Panc1 (cell line): Measurements from ENCODE around the gene HP. TPM values are rescaled to one million over a fixed set of nuclear protein-coding genes. Genes with fewer than 3 reads are reported as not detected.

Experiments
- ATAC-seq: fragments of 200-7000 bp; cut with Tn5 transposase; 2 replicates; pipeline ENCODE4 v1.9.1; 2020; ENCODE audit warnings: mild to moderate bottlenecking, moderate library complexity
- BruUV-seq: library from RNA; stranded (reverse); fragments of 400-500 nt; replicated peaks from 2 replicates; lab custom pipeline; 2021; lab: Mats Ljungman, UMichigan
- CTCF ChIA-PET: fragments of 300-600 bp; sonication (Branson Sonifier 250); formaldehyde crosslinking; loops from one replicate; lab custom pipeline; 2022; ENCODE audit warnings: antibody characterized with exemption; lab: Charles Lee
- POLR2A ChIA-PET: fragments of 300-600 bp; sonication (Branson Sonifier 250); formaldehyde crosslinking; loops from one replicate; lab custom pipeline; 2022; ENCODE audit warnings: antibody characterized with exemption; lab: Charles Lee
- DNase-seq: peaks from one replicate; pipeline ENCODE4 v3.0.0-alpha.2; 2010; ENCODE audit warnings: low read depth, low spot score
- H3K27ac ChIP-seq: 2 replicates; pipeline ENCODE4 v1.5.1; 2011; ENCODE audit warnings: mild to moderate bottlenecking, low read length, inconsistent platforms
- H3K27me3 ChIP-seq: fragments of 200-500 bp; sonication (Bioruptor generic); 2 replicates; pipeline ENCODE4 v1.6.0; 2014; ENCODE audit warnings: low read length, inconsistent platforms; ENCODE audit not compliant: control insufficient read depth, insufficient read depth
- H3K36me3 ChIP-seq: fragments of 200-500 bp; sonication (Bioruptor generic); 2 replicates; pipeline ENCODE4 v1.5.1; 2014; ENCODE audit warnings: inconsistent platforms, mild to moderate bottlenecking, low read length, moderate library complexity; ENCODE audit not compliant: control insufficient read depth, insufficient read depth
- H3K4me1 ChIP-seq: 2 replicates; pipeline ENCODE4 v1.5.1; 2011; ENCODE audit warnings: inconsistent platforms, mild to moderate bottlenecking, low read length, moderate library complexity; ENCODE audit not compliant: control insufficient read depth, insufficient read depth
- H3K4me3 ChIP-seq, 2 experiments: 2 replicates each; pipeline ENCODE4 v1.5.1; 2011 to 2012; ENCODE audit warnings: low read depth in 2 of 2, low read length in 2 of 2, mild to moderate bottlenecking in 2 of 2, inconsistent platforms in 1 of 2, moderate library complexity in 1 of 2
- H3K9me3 ChIP-seq: fragments of 200-500 bp; sonication (Bioruptor generic); 2 replicates; pipeline ENCODE4 v1.5.1; 2014; ENCODE audit warnings: low read depth, mild to moderate bottlenecking, inconsistent platforms, low read length, moderate library complexity; ENCODE audit not compliant: control insufficient read depth, insufficient read depth
- CTCF ChIP-seq: fragments of 450-650 bp; IDR thresholded peaks from 2 replicates; pipeline ENCODE4 v1.5.1; 2017; ENCODE audit warnings: mild to moderate bottlenecking
- POLR2AphosphoS5 ChIP-seq: IDR thresholded peaks from 2 replicates; pipeline ENCODE4 v1.6.1; 2012; ENCODE audit warnings: mild to moderate bottlenecking, low read depth, low read length, moderate library complexity
- REST ChIP-seq, 2 experiments: IDR thresholded peaks; 2 replicates each; pipeline ENCODE4 v1.6.1; 2011 to 2012; ENCODE audit warnings: low read depth in 2 of 2, control low read depth in 1 of 2, low read length in 1 of 2, mild to moderate bottlenecking in 1 of 2, moderate library complexity in 1 of 2; ENCODE audit not compliant: insufficient read depth in 1 of 2
- SIN3A ChIP-seq: IDR thresholded peaks from 2 replicates; pipeline ENCODE4 v1.6.1; 2012; ENCODE audit warnings: low read depth, mild to moderate bottlenecking, low read length, moderate library complexity, borderline replicate concordance; ENCODE audit not compliant: insufficient read depth
- TCF7L2 ChIP-seq: IDR thresholded peaks from 2 replicates; pipeline ENCODE4 v1.6.1; 2011; ENCODE audit warnings: mild to moderate bottlenecking, low read depth, low read length, inconsistent platforms
- in situ Hi-C: cut with HindIII; loops from 2 replicates; pipeline ENCODE4 v1.10.0; 2016; ENCODE audit warnings: low sequenced_read_pairs, low pct_unique_long_range_greater_than_20kb
- intact Hi-C: fragments of 100-400 bp; cut with micrococcal nuclease; formaldehyde crosslinking; loops from one replicate; pipeline ENCODE4 v1.10.0; 2022; ENCODE audit not compliant: unreplicated experiment
- total RNA-seq: library from RNA; stranded (reverse); gene quantifications from one replicate; pipeline ENCODE4 v1.2.1, GENCODE V29; 2021; ENCODE audit not compliant: unreplicated experiment

HP gene
- total RNA-seq, 1 experiment from 2014 or later, result 7.0 TPM

GRCh38 chr16:72044296-72044695 lies 10.0 kb upstream of the HP start:
- no peaks in the 10 kb centered on the region for H3K36me3 ChIP-seq
- intact Hi-C loops (no loop called here), in situ Hi-C loops (no loop called here)
- no peaks in the 10 kb centered on the region for H3K27me3 ChIP-seq
- CTCF ChIA-PET, result no interaction called here
- H3K27ac ChIP-seq, result no peak overlapping the region
- no peaks in the 10 kb centered on the region for H3K4me1 ChIP-seq
- DNase-seq (no peak), ATAC-seq (no peak)
- POLR2A ChIA-PET, result no interaction called here
- TF ChIP-seq POLR2AphosphoS5, result no peak
- no peak for TF ChIP-seq REST (IDR thresholded peaks at IDR 0.05; ENCODE audit: insufficient read depth in 1 of 2, low read depth in 2 of 2, low read length in 1 of 2)
- TF ChIP-seq TCF7L2, result no peak
- no peak for TF ChIP-seq SIN3A
- TF ChIP-seq CTCF, result no peak
- no peaks in the 10 kb centered on the region for H3K9me3 ChIP-seq
- no peak overlapping the region for H3K4me3 ChIP-seq
- BruUV-seq, result no TSS peak

GRCh38 chr16:72044825-72045359 lies 9.4 kb upstream of the HP start:
- Histone ChIP-seq H3K27me3 (no peaks in the 10 kb centered on the region), H3K9me3 (no peaks in the 10 kb centered on the region), H3K4me1 (no peaks in the 10 kb centered on the region), H3K4me3 (no peak overlapping the region), H3K27ac (no peak overlapping the region), H3K36me3 (no peaks in the 10 kb centered on the region)
- intact Hi-C loops, result no loop called here
- no peak for ATAC-seq
- CTCF ChIA-PET, result no interaction called here
- in situ Hi-C loops, result no loop called here
- TF ChIP-seq POLR2AphosphoS5 (no peak), CTCF (no peak), TCF7L2 (no peak), SIN3A (no peak), REST (IDR thresholded peaks at IDR 0.05; ENCODE audit: insufficient read depth in 1 of 2, low read depth in 2 of 2, low read length in 1 of 2) (no peak)
- no TSS peak for BruUV-seq
- POLR2A ChIA-PET, result no interaction called here
- no peak for DNase-seq
